GM18873 (cell line): ENCODE results near the gene COL16A1.
"Not testable (repeated sequence)": the region's sequence is repeated elsewhere in the genome, so short reads cannot be mapped to it uniquely, and the experiment has no call there.

Experiments
- ATAC-seq: cut with Tn5 transposase; IDR thresholded peaks from one replicate; pipeline ENCODE4 v1.9.1; 2021; ENCODE audit warnings: mild to moderate bottlenecking, moderate library complexity, moderate number of reproducible peaks; ENCODE audit not compliant: unreplicated experiment, low FRiP score

COL16A1 gene

DNA sequence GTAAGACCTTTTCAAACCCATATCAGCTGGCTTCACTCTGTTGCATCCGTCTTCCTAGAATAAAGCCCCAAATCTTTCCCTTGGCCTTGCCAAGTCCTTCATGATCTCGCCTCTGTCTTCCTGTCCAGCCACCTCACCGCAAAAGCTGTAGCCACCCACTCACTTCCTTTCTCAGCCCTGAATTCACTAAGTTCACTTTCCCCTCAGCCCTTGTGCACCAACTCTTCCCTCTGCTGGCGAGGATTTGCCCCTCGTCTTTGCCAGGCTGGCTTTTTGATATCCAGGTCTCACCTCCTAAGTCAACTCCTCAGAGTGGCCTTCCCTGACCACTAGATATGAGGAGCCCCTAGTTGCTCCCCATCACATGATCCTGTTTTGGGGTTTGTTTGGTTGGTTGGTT lies 3.9 kb upstream of the COL16A1 start:
- no peak for ATAC-seq

DNA sequence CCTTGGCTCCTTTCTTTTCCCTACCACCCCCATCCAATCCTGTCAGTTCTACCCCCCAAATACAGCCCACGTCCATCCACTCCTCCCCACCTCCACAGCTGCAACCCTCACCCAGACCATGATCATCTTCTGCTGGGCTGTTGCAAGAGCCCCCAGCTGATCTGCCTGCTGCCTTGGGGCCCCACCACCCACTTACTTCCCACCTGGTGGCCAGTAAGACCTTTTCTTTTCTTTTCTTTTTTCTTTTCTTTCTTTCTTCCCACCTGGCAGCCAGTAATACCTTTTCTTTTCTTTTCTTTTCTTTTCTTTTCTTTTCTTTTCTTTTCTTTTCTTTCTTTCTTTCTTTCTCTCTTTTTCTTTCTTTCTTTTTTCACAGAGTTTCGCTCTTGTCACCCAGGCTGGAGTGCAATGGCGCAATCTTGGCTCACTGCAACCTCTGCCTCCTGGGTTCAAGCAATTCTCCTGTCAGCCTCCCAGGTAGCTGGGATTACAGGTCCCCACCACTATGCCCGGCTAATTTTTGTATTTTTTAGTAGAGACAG lies 3.3 kb upstream of the COL16A1 start:
- not testable (repeated sequence) for ATAC-seq

DNA sequence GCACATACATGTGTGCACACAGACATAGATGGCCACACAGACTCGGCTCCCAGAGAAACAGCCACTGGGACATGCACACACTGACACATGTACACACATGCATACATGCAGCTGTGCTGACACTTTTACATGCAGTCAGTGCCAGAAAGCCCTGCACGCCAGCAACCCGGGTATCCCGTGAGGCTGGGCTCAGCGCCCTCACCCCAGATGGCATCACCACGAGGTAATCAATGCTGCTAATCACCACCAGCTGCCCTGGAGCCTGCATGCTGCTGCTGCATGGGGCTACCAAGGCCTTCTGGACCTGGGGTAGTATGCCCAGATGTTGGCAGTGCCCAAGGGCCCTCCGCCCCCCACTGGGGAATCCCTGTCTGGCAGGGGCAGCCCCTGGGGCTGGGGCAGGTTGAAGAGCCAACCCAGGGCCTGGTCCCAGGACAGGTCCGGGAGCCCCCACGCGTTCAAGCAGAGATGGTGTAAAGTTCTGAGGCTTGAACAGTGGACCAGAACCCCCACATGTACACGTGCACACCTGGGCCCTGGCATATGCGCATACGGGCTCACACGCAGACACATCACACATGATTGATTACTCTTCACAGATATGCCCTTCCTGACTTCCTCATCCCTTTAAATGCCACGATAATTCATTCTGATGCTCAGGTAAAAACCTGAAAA lies 2.7 kb upstream of the COL16A1 start:
- ATAC-seq: no peak

DNA sequence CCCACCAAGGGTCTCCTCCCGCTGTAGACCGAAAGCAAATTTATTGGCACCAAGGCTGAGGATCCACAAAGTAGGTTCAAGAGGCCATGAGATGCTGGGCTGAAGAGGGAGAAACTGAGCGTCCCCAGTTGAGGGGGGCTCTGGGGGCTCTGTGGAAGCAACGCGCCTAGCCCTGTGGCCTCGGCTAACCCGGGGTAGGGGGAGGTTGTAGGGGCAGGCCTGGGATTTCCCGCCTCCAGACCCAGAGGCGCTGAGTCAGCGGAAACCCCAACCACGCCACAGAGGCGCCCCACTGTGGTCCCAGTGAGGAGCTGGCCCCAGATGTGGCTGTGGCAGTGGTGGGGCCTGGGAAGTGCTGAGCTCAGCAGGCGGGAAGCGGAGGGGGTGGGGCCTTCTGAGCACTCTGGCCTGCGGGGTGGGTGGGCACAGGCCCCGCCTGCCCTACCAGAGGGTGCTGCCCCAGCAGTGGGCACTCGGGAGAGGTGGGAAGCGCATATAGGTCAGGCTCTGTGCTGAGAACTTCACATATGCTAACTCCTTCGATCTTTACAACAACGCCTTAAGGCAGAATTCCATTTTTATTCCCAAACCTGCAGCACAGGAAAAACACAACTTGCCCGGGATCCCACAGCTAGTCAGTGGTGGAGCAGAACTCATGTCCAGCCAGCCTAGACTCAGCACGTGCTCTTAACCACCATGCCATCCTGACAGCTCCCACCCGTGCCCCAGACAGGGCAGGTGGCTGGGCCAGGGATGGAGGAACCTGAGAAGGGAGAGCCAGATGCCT lies 1.5 kb upstream of the COL16A1 start:
- ATAC-seq: no peak

DNA sequence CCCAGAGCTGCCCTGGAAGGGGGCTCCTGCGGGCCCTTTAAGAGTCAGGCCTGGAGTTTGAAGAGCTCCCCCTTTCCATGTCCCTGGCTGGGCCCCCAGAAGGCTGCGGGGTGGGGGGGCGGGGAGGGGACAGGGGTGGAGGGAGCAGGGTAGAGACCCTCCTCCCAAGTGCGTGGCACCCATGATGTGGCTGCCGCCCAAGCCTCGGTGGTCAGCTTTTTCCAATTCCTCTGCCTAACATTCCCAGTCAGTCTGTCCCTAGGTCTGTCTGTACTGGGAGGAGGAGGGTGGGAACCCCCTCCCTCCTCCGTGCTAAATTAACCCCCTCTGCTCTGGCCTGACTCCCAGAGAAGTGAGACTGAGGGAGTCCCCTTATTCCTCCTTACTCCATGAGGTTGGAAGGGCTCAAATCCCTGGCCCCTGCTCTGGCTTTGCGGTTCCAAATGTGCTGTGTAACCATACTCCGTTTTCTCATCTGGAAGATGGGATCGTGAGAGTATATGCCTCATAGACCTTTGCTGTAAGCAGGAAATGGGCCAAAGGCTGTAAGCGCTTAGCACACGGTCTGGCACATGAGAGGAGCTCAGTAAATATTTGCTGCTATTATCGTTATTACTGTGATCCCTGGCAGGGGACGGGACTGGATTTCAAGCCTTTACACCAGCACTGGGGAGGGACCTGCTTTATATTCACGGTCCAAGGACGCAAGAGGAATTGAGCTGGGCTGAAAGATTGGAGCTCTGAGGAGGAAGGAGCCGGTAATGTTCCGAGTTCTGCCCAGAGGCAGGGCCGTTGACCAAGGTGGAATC lies 658 bp upstream of the COL16A1 start:
- no peak for ATAC-seq

DNA sequence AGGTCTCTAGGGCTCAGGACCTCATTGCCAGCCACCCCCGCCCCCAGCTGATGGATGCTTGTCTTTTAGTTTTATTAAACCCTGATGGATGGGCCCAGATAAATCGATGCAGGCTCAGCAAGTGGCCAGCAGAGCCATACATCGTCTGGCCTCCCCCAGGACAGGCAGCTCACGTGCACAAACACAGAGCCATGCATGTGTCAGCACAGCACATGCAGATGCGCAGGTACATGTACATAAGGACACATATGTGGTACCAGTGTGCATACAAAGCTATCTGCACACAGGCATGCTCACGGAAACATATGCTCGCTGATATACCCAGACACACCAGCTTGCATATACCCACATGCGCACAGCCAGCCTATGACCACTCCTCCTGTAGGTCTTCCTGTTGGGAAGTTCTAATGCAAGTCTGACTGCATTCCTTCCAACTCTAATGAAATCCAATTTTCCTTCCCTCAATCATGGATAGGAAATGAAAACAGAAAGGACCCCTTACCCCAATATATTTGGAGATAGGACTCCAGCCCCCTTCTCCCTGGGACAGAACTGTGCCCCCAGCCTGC lies 897 bp downstream of the COL16A1 start:
- ATAC-seq: no peak

DNA sequence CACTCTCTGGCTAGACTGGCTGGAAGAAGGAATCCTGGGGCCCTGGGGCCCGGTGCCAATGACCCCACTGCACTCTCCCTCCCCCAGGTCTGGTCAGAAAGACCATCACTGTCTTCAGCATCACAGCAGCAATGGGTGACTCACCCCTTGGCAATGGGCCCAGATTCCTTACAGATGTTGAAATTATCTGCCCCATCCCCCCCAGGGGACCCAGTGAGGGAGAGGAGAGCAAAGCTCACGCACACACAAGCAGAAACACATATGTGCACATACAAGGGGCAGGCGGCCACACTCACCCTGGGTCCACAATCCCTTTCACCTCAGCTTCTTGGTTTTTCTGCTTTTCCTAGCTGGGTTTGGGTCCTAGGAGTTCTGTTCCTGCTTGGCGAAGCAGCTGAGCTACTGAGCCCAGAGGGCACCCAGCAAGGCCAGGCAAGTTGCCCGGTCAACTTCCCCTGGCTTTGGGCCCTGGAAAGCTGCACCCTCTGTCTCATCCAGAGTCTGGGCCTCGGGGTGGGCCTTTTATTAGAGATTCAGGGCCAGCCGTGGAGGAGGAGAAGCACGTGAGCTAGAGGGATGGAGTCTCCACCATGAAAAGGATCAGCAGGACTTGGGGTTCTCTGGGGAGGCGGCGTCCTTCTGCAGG lies 2.6 kb downstream of the COL16A1 start:
- ATAC-seq: no peak

DNA sequence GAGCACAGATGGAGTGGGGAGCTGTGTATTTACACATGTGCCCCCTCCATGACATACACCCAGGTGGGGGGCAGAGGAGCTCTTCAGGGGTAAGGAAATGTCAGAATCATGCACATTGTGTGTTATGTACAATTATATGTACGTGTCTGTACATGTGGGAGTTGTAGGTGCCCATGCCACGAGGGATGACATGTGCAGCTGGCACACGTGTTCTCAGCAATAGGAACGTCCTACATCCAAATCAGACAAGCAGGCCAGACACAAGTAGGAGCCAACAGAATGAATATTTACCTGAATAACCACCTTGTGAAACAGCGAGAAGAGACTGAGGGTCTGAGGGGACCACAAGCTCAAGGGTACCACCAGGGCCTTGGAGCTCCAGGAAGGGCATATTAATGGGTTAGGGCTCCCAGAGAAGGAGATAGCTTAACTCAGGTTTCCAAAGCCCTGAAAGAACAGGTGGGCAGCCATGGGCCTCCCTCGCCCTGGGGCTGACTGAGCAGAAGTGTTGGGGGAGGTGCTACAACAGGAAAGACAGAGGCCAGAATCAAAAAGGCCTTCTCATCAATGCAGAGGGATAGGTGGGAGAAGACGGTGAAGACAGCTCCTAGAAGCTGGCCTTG lies 3.2 kb downstream of the COL16A1 start:
- ATAC-seq: no peak

DNA sequence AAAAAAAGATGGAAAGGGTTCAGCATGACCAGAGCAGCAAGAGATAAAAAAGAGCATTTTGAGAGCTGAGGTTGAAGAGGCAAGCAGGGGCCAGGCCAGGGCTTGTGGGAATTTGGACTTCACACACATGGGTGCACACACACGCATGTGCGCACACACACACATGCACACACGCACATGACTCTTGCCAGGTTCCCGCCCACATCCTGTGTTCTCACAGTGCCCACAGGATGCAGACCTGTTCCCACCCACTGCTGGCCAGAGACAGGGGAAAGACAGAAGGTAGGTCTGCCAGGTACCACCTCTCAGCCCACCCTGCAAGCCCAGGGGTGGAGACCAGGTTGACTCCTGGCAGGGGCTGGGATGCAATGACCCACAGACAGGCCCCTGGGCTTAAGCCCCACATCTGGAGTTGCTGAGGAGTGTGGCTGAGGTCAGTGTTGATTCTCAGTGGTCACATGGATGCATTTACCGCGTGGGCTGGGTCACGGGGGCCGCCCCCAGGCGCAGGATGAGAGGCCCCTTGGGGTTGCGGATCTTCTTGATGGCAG lies 4.4 kb downstream of the COL16A1 start:
- no peak for ATAC-seq

DNA sequence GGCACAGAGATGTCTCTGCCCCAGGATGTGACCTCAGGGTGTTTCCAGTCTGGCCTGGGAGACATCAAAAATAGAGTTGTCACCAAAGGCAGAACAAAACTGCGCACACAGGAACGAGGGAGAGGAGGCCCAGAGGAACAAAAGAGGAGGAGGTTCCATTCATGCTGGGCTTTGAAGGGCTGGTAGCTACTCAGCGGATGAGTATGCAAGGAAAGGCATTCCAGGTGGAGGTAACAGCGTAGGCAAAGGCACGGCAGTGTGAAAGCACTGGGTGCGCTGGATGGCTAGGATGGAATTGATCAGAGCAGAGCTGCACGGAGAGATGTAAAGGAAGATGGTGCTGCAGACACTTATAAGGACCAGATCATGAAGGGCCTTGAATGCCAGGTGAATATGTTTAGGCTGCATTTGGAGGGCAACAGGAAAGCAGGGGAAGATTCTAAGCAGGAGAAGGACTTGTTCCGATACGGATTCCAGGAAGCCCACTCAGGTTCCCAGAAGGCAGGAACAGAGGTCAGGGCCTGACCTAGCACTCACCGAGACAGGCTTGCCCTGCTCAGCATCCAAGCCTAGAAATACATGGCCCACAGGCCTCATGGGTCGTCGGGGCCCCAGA lies 6.3 kb downstream of the COL16A1 start:
- no peak for ATAC-seq

DNA sequence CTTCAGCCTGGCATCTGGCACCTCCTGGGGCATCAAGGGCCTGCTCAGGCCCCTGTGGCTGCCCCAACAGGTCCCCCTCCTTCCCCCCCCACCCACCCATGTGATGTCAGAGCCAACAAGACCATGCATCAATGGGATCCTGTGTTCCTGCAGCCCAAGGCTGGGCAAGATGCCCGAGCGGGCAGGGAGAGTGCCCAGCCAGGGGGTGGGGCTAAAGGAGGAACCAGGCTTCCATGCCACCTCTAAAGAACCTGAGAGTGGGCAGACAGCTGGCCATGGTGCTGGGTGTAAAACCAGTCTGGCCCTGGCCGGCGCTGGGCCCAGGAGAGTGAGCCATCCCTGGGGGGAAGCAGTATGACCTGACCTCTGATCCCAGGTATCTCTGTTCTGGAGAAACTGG lies 7.6 kb downstream of the COL16A1 start:
- ATAC-seq: no peak

DNA sequence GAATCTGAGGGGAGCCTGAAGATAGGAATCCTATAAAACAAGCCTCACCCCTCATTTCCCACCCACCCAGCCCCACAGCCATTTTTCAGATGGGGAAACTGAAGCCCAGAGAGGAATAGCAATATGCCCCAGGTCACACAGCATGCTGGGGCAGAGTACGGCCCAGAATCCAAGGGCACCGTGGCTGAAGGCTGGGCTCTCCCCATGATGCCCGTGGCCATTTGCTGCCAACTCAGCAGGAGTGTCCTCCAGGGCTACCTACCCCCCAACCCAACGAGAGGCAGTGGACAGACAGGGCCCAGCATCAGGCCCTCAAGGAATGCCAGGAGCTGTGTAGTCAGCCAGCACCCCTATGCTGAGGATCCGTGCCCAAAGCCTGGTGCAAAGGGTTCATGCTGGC lies 8.5 kb downstream of the COL16A1 start:
- no peak for ATAC-seq

DNA sequence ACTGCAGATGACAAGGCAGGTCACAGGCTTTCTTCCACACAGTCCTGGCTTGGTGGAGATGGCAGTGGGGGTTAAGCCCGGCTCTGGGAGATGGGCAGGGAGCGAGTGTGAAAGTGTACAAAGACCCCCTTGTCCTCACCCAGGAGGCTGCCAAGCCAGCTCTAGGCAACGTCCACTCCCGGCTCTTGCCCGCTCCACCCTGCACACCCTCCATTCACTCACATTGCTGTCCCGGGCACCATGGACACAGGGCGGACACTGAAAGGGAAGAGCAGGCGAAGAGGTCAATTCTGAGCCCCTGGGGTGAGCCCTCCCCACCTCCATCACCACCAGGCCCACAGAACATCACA lies 8.9 kb downstream of the COL16A1 start:
- ATAC-seq: no peak

DNA sequence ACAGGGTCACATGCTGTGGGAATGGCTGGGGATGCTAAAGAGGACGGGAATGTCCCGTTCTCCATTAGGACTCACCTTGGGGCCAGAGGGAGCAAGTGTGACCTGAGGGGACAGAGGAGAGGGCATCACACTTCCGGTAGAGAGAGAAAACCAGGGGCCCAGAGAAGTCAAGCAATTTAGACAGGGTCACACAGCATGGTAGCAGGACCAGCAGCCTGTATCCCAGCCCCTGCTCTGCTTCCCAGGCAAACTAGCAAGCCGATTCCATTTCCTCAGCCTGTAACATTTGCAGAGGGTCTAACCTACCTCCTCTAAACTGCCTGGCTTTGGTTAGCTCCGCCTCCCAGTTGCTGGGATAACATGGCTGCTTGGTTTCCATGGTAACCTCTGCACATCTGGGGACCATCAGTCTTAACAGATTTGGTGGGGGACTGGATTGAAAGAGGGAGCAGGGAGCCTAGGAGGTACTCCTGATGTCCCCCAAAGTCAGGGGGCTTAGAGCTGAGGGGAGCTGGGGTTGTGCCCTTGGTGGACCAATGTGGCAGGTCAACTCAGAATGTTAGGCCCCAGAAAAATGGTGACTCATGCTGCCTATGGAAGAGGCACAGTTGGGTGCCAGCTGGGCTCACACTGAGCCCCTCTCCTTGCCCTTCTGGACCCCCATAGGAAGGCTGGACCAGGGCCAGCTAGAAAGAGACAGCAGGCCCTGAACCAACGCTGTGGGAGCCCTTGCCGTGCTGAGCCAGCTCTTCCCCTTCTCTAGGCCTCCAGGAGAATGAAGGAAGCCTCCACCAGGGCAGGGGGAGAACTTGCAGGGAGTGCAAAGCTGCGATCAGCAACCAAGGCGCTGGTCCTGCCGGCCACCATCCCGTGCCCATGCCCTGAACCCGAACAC lies 9.5 kb downstream of the COL16A1 start:
- ATAC-seq: no peak

DNA sequence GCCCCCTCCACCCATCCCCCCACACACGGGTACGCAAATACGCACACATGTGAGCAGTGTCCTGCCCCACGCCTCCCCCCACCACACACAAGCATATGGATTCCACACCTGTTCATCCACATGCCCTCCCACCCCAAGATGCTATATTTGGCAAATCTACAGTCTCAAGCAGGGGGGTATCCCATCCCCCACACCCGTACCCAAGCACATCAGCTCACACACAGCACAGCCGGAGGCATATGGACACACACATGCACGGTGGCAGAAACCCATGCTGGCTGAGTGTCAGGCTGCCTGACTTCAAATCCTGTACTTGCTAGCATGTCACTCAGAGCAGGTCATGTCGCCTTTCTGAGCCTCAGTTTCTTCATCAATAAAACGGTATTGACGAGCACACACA lies 10.6 kb downstream of the COL16A1 start:
- ATAC-seq: no peak

DNA sequence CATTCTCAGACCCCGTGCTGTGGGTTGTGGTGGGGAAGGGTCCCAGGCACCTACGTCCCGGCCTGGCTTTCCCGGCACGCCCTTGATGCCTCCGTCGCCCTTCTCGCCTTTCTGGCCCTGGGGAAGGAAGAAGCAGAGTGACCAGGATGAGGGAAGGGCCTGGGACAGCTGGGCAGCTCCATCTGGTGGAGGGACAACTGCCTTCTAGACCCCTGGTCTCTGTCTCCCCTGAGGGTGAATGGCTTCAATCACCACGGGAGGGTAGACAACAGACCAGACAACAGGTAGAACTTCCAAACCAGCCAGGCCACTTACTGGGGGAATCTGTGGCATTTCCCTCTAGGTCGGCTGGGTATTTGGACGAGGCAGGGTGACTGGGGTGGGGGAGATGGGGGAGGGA lies 11.9 kb downstream of the COL16A1 start:
- no peak for ATAC-seq

DNA sequence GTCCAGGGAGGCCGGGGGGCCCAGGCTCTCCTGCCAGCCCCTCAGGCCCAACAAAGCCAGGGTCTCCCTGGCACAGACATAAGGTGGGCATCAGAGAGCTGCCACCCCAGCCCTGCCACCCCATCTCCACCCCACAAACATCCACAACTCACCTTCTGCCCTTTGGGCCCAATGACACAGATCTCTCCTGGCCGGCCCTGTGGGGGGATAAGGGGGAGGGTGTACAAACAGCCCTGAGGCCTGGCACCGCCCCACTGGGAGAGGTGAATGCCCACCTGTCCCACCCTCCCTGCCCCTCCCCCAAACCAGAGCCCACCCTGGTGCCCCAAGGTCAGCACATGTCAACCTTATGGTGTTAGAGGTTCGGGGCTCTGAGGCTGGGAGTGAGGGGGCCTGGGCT lies 12.4 kb downstream of the COL16A1 start:
- ATAC-seq: no peak

DNA sequence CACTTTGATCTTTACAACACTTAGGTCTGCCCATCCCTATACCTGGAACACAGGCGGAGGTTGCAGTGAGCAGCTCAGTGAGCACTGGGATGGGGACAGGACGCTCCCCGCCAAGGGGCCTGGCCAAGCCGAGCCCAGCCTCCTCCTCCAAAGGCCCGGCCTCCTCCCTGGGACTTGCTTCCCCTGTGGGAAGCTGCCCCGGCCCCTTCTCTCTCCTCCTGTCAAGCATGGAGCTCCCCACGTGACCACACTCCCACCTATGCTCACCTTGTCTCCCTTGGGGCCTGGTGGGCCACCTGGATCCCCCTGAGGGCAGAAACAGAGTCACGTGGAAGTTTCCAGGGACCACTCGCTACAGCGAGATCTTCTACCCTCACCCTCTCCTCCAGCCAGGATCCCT lies 12.9 kb downstream of the COL16A1 start:
- ATAC-seq: no peak
